ENCODE data around the gene TUBB2B.

GRCh38 chr6:3211681-3212080 lies 15.8 kb downstream of the TUBB2B start:
- TF ChIP-seq SP1 (IDR thresholded peaks at IDR 0.05) (no peak), SUZ12 (IDR thresholded peaks at IDR 0.05) (no peak), ELF4 (IDR thresholded peaks at IDR 0.05) (no peak), HDGF (IDR thresholded peaks at IDR 0.05; ENCODE audit: borderline replicate concordance) (no peak), ZNF384 (IDR thresholded peaks at IDR 0.05) (no peak), BHLHE40 (IDR thresholded peaks at IDR 0.05; ENCODE audit: borderline replicate concordance) (no peak), TARDBP (IDR thresholded peaks at IDR 0.05) (no peak), ARNT (IDR thresholded peaks at IDR 0.05) (no peak)
